ENCODE data around the gene CES1. TPM values are rescaled to one million over a fixed set of nuclear protein-coding genes. Genes with fewer than 3 reads are reported as not detected.
"Not testable (repeated sequence)": the region's sequence is repeated elsewhere in the genome, so short reads cannot be mapped to it uniquely, and the experiment has no call there.

CES1 gene
- total RNA-seq, 1 donor from 2014 or later = 29.1 TPM

GRCh38 chr16:55839115-55839514 lies 6.2 kb upstream of the CES1 start:
- Histone ChIP-seq H3K9me3 (replicated peaks) (no peaks in the 10 kb centered on the region), H3K27me3 (ENCODE audit: low read depth) (peaks cover 23% of the 10 kb centered on the region), H3K4me1 (peaks cover 10% of the 10 kb centered on the region), H3K36me3 (no peaks in the 10 kb centered on the region), H3K27ac (replicated peaks) (no peak overlapping the region), H3K4me3 (no peak overlapping the region)
- DNase-seq = no peak
- TF ChIP-seq CTCF (IDR thresholded peaks at IDR 0.05; ENCODE audit: borderline replicate concordance) = no peak
- intact Hi-C loops (cut with micrococcal nuclease) = no loop called here

GRCh38 chr16:55836158-55836611 lies 3.3 kb upstream of the CES1 start:
- Histone ChIP-seq H3K27ac (replicated peaks) (peak overlapping the region; percentile 54), H3K36me3 (no peaks in the 10 kb centered on the region), H3K27me3 (ENCODE audit: low read depth) (peaks cover 9% of the 10 kb centered on the region), H3K4me3 (no peak overlapping the region), H3K9me3 (replicated peaks) (no peaks in the 10 kb centered on the region), H3K4me1 (peaks cover 17% of the 10 kb centered on the region)
- DNase-seq = no peak
- no peak for TF ChIP-seq CTCF (IDR thresholded peaks at IDR 0.05; ENCODE audit: borderline replicate concordance)
- intact Hi-C loops (cut with micrococcal nuclease) = no loop called here

GRCh38 chr16:55835581-55835980 lies 2.7 kb upstream of the CES1 start:
- peak; percentile 36 for DNase-seq
- H3K36me3 ChIP-seq = no peaks in the 10 kb centered on the region
- intact Hi-C loops (cut with micrococcal nuclease) = no loop called here
- H3K27me3 ChIP-seq (ENCODE audit: low read depth) = peaks cover 8% of the 10 kb centered on the region
- H3K9me3 ChIP-seq (replicated peaks) = no peaks in the 10 kb centered on the region
- H3K4me1 ChIP-seq = peaks cover 17% of the 10 kb centered on the region
- H3K27ac ChIP-seq (replicated peaks) = peak overlapping the region; percentile 54
- no peak for TF ChIP-seq CTCF (IDR thresholded peaks at IDR 0.05; ENCODE audit: borderline replicate concordance)
- no peak overlapping the region for H3K4me3 ChIP-seq

- H3K27me3 ChIP-seq (ENCODE audit: low read depth); DNase-seq; H3K9me3 ChIP-seq (replicated peaks); H3K4me3 ChIP-seq; H3K36me3 ChIP-seq; intact Hi-C loops (cut with micrococcal nuclease): not testable (repeated sequence)
- peaks cover 17% of the 10 kb centered on the region for H3K4me1 ChIP-seq
- H3K27ac ChIP-seq (replicated peaks) = peak overlapping the region; percentile 36
These were observed 2.3 kb upstream of the CES1 start for GRCh38 chr16:55835173-55835572.

- Histone ChIP-seq H3K9me3 (replicated peaks) (no peaks in the 10 kb centered on the region), H3K27ac (replicated peaks) (no peak overlapping the region), H3K36me3 (no peaks in the 10 kb centered on the region), H3K4me3 (no peak overlapping the region), H3K4me1 (peaks cover 17% of the 10 kb centered on the region), H3K27me3 (ENCODE audit: low read depth) (no peaks in the 10 kb centered on the region)
- no peak for TF ChIP-seq CTCF (IDR thresholded peaks at IDR 0.05; ENCODE audit: borderline replicate concordance)
- no peak for DNase-seq
- intact Hi-C loops (cut with micrococcal nuclease) = no loop called here
These were observed 1.2 kb upstream of the CES1 start for GRCh38 chr16:55834049-55834448.

GRCh38 chr16:55832425-55832772 lies 497 bp downstream of the CES1 start:
- peak overlapping the region; percentile 64 for H3K27ac ChIP-seq (replicated peaks)
- peaks cover 17% of the 10 kb centered on the region for H3K4me1 ChIP-seq
- no peaks in the 10 kb centered on the region for H3K27me3 ChIP-seq (ENCODE audit: low read depth)
- intact Hi-C loops (cut with micrococcal nuclease) = no loop called here
- DNase-seq = no peak
- TF ChIP-seq CTCF (IDR thresholded peaks at IDR 0.05; ENCODE audit: borderline replicate concordance) = no peak
- H3K9me3 ChIP-seq (replicated peaks) = no peaks in the 10 kb centered on the region
- peak overlapping the region; percentile 57 for H3K4me3 ChIP-seq
- H3K36me3 ChIP-seq = no peaks in the 10 kb centered on the region

All from left ventricle myocardium inferior (tissue), 1 donor.